GM19351 (cell line): ENCODE results near the gene NDUFA9.

ENCODE experiments used
- ATAC-seq: cut with Tn5 transposase; IDR thresholded peaks from one replicate; pipeline ENCODE4 v1.9.1; 2021; ENCODE audit warnings: mild to moderate bottlenecking, moderate library complexity; ENCODE audit not compliant: unreplicated experiment

NDUFA9 gene

GRCh38 chr12:4648501-4649357 lies at the start of gene NDUFA9, which contains the start of gene AKAP3:
Gene NDUFA9 (plus strand): TSS chr12:4649114. CDS start chr12:4649127, 13 bp downstream.
Gene AKAP3 (minus strand): TSS chr12:4649051. CDS start chr12:4638196, 10,855 bp downstream.
- ATAC-seq, result peak; percentile 80

DNA sequence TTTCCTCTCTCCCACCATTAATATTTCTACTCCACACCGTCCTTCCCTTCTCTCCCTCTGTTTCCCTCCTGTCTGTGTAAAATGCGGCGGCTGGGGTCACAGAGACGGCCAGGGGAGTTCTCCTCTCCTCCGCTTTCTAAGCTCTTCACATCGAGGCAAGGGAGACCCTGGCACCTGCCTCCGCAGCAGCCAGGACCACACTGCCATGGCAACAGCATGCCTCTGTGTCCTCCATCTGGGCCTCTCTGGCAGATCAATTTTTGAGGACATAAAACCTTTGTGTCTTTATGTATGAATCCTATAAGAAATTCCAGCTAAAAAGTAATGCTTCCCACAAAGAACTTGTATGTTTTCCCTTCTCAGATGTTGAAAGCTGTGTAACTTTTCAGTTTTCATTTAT lies 45.5 kb upstream of the NDUFA9 start:
- ATAC-seq, result no peak

GRCh38 chr12:4603946-4604345 lies 45.0 kb upstream of the NDUFA9 start:
- no peak for ATAC-seq

DNA sequence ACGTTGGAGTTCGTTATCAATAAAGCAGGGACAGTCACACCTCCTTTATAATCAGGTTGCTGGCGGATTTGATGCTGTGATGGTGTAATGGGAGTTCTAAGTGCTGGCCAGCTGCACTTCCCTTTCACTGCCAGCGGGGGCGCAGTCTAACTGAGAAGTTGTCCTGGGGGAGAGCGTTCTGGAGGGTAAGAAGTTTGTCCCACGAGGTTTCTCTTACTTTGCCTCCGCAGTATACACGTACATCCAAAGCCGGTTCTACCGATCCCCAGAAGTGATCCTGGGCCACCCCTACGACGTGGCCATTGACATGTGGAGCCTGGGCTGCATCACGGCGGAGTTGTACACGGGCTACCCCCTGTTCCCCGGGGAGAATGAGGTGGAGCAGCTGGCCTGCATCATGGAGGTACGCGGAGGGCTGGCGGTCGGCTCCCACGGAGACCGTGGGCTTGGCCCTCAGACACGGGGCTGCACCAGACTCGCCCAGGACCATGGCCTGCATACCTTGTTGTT lies 44.2 kb upstream of the NDUFA9 start:
- ATAC-seq, result peak; percentile 96

- no peak for ATAC-seq
Observed at GRCh38 chr12:4607056-4607455, 41.9 kb upstream of the NDUFA9 start.

DNA sequence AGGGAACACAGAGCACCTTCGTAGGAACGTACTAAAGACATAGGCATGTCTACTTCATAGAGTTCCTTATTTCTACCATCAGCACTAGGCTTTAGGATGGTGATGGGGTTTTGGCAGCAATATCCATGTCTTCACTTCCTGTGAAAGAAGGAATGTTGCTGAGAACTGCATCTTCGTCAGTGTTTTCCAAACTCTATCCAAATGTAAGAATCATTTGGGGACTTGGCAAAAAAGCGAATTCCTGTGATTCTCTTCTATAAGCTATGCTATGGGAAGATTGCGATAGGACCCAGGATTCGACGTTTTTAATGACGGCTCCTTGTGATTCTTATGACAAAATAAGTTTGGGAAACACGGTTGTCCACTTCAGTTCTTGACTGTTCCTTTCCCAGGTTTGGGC lies 39.8 kb upstream of the NDUFA9 start:
- no peak for ATAC-seq

DNA sequence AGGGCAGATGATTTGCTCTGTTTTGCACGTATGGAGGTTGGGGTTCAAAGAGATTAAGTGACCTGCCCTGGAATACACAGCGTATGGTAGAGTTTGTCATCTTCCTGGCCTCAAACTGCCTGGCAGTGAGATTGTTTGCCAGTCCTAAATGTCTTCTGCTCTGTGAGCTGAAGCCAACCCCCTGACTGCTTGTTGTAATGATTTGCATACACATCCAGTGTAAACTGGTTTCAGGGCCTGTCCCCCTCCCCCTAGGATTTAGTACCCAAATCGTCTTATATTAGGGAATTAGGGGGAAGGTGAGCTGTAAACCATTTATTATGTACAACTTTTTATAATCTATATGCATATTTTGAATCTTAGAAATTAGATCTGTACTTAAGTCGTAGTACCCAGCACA lies 38.4 kb upstream of the NDUFA9 start:
- ATAC-seq, result no peak

DNA sequence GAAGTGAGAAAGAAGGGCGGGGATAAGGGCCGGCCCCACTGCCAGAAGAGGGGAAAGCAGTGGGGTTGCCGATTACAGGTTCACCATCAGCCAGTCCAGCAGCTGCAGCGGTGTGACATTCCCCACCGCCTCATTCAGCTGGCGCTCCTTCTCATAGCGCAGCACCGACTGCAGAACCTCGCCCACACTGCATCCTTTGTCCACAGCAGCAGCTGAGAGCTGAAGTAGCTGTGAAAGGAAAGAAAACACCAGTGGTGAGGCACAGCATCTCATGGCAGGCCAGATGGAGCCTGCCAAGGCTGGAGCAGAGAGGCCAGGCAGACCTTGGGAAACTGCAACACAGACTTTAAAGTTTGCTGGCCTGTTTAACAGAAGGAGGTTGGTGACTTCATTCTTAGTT lies 33.2 kb upstream of the NDUFA9 start:
- no peak for ATAC-seq

DNA sequence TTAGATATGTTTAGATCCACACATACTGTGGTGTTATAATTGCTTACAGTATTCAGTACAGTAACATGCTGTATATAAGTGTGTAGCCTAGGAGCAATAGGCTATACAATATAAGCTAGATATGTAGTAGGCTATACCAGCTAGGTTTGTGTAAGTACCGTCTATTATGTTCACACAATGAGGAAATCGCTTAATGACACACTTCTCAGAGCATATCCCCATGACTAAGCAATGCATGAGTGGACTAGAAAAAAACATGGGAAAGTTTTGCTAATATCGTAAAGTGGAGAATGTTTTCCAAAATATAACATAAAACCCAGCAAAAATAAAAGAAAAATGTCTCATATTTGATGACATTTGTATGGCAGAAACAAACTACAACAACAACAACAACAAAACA lies 27.4 kb upstream of the NDUFA9 start:
- ATAC-seq, result no peak

GRCh38 chr12:4626543-4626942 lies 22.4 kb upstream of the NDUFA9 start:
- no peak for ATAC-seq

DNA sequence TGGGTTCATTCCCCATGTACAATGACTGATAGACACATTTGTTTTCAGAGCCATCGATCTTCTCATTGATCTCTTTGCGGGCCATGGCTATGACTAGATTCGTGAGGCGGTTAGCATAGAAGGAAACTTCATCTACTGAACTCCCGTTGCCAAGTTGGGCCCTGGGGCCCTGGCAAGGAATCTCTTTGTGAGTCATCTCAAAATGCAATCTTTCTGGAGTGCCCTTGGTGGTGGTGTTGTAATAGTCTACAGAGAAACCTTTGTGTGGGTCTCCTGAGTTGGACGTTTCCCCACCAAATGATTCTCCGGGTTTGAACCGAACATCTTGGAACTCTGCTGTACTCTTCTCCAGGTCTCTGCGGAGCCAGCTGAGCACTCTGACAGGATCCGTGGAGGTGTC lies 20.5 kb upstream of the NDUFA9 start:
- ATAC-seq, result no peak

- no peak for ATAC-seq
Observed at GRCh38 chr12:4630262-4630661, 18.7 kb upstream of the NDUFA9 start.

GRCh38 chr12:4643747-4644146 lies 5.2 kb upstream of the NDUFA9 start:
- ATAC-seq, result peak; percentile 57

DNA sequence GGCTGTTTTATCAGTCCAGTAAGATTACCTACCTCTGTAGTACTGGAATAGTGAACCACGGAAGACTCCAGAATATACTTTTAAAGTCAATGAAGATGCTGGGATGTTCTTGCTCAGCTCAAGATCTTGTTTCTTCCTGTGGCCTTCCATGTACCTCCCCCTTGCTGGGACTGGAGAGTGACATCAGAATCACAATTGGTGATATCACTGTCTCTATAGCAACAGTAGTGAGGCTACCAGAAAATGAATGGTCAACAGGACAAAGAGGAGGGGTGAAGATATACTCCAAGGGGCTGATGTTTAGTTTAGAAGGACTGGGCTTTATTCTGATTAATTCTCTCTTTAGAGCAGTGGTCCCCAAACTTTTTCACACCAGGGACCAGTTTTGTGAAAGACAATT lies 3.9 kb upstream of the NDUFA9 start:
- no peak for ATAC-seq

DNA sequence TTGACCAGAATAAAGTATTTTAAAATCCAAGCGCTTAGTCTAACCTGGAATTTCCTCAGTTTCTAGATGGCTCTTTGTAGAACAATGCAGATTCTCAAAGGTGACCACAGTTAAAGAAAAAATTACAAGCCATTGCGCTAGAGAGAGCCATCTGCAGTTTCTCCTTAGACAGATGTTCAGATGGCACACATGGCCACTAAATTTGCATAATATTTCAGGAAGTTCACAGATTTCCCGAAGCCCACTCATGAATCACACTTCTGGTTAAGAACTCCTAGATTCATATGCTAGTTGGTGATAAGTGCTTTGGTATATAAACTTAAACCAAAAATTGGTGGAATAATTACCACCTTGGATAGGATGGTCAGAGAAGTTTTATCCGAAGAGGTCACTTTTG lies 812 bp upstream of the NDUFA9 start:
- ATAC-seq, result no peak

- ATAC-seq, result no peak
Observed at GRCh38 chr12:4649358-4649661, 396 bp downstream of the NDUFA9 start.

GRCh38 chr12:4653257-4653656 lies 4.3 kb downstream of the NDUFA9 start:
- ATAC-seq, result no peak

GRCh38 chr12:4653691-4654090 lies 4.8 kb downstream of the NDUFA9 start:
- ATAC-seq, result no peak

DNA sequence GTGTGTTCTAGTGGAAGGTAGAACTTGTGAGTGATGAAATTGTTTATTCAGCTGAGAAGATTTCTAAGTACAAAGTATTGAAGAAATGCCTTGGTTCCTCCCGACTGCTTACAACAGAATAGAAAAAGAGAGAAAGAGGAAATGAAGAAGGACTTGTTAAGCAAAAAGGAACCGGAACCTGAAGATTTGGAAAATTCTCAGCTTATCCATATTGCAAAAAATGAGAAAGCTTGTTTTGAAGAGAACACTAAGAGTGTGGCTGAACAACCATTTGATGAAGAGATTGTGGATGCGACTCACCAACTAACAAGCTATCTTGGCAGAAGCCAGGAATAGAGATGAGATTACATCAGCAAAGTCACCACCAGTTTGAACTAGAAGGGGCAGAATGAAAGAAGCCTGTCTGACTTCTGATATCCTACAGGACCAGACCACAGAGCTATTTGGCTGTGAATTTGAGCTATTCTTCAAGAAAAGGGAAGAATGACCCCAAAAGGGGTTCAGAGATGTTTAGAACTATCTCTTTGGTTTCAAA lies 15.1 kb downstream of the NDUFA9 start:
- ATAC-seq, result no peak

DNA sequence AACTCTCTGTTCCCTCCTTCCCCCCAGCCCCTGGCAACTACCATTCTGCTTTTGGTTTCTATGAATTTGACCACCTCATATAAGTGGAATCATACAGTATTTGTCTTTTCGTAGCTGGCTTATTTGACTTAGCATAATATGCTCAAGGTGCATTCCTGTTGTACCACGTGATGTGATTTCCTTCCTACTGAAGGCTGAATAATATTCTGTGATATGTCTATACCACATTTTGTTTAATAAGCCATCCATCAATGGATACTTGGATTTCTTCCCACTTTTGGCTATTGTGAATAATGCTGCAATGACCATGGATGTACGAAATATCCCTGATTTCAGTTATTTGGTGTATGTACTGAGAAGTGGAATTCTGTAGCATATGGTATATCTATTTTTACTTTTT lies 16.3 kb downstream of the NDUFA9 start:
- ATAC-seq, result no peak

DNA sequence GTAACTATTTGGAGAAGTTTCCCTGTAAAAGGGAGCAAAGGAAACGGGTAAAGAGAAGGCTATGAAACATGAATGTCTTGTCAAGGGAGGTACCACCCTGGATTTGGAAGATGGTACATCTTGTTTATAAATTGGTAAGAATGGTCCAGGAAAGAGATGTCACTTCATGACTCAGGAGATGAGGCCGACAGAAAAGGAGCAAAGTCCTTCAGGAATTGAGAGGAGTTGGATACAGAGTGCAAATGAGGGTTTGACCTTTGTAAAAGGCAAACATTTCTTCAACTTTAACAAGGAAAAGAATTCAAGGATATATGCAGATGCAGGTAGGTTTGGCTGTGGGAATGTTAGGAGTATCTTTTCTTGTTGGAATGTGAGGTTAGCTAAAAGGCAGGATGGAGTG lies 30.8 kb downstream of the NDUFA9 start:
- no peak for ATAC-seq

DNA sequence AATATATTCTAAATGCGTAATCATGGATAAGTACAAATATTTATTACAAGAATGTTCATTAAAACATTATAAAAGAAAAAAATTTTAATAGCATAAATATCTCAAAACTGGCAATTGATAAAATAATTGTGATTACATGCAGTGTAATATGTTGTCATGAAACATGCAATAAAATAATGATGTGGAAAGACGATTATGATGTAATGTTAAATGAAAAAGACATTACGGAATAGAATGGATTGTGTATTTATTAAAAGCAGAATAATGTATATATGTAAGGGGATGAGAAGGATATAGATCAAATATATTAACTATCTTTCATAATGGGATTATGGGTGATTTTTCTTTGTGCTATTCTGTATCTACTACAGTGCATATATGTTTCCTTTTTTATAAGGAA lies 32.8 kb downstream of the NDUFA9 start:
- ATAC-seq, result no peak

DNA sequence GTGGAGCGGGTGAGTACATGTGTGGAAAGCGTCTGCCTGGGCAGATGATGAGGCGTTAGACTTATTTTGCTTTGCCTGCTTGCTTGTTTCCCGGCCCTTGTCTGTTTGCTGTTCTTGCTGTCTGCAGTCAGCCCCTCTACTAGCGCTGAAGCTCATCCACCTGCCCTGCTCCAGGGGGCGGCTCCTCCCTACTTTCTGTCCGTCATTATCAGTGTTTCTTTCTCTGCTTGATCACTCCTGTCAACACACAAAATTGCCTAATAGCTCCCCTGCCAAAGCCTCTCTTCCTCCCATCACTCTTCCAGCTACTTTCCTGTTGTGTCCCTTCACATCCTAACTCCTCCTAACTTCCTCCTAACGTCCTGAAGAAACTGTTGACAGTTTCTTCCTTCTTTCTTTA lies 36.4 kb downstream of the NDUFA9 start:
- ATAC-seq, result no peak
